Measurements from ENCODE around the gene NOS1AP.
"Not testable (repeated sequence)": the region's sequence is repeated elsewhere in the genome, so short reads cannot be mapped to it uniquely, and the experiment has no call there.

NOS1AP gene

GRCh38 chr1:162169031-162169790 is 99.7 kb downstream of the NOS1AP start:
- no peak for DNase-seq (ENCODE audit: low read depth in 2 of 2)

GRCh38 chr1:162171111-162171510 is 101.6 kb downstream of the NOS1AP start:
- no peak for DNase-seq (ENCODE audit: low read depth in 2 of 2)

- no peak for DNase-seq (ENCODE audit: low read depth in 2 of 2)
Measured at GRCh38 chr1:162172311-162173102, 103.0 kb downstream of the NOS1AP start.

GRCh38 chr1:162173607-162174006 is 104.1 kb downstream of the NOS1AP start:
- not testable (repeated sequence) for DNase-seq (ENCODE audit: low read depth in 2 of 2)

GRCh38 chr1:162174027-162174426 is 104.5 kb downstream of the NOS1AP start:
- DNase-seq (ENCODE audit: low read depth in 2 of 2) = not testable (repeated sequence)

GRCh38 chr1:162175379-162176081 is 106.0 kb downstream of the NOS1AP start:
- no peak for DNase-seq (ENCODE audit: low read depth in 2 of 2)

GRCh38 chr1:162177126-162177525 is 107.6 kb downstream of the NOS1AP start:
- DNase-seq (ENCODE audit: low read depth in 2 of 2) = no peak

- DNase-seq (ENCODE audit: low read depth in 2 of 2) = no peak
Measured at GRCh38 chr1:162178432-162178831, 108.9 kb downstream of the NOS1AP start.

- DNase-seq (ENCODE audit: low read depth in 2 of 2) = no peak
Measured at GRCh38 chr1:162179121-162179520, 109.6 kb downstream of the NOS1AP start.

- DNase-seq (ENCODE audit: low read depth in 2 of 2) = no peak
Measured at GRCh38 chr1:162180813-162181212, 111.3 kb downstream of the NOS1AP start.

- no peak for DNase-seq (ENCODE audit: low read depth in 2 of 2)
Measured at GRCh38 chr1:162182090-162182489, 112.6 kb downstream of the NOS1AP start.

- no peak for DNase-seq (ENCODE audit: low read depth in 2 of 2)
Measured at GRCh38 chr1:162185314-162186025, 116.0 kb downstream of the NOS1AP start.

- no peak for DNase-seq (ENCODE audit: low read depth in 2 of 2)
Measured at GRCh38 chr1:162186026-162186374, 116.5 kb downstream of the NOS1AP start.

- no peak for DNase-seq (ENCODE audit: low read depth in 2 of 2)
Measured at GRCh38 chr1:162186406-162186805, 116.9 kb downstream of the NOS1AP start.

GRCh38 chr1:162187687-162188276 is 118.3 kb downstream of the NOS1AP start:
- no peak for DNase-seq (ENCODE audit: low read depth in 2 of 2)

- DNase-seq (ENCODE audit: low read depth in 2 of 2) = no peak
Measured at GRCh38 chr1:162189345-162189744, 119.9 kb downstream of the NOS1AP start.

GRCh38 chr1:162191396-162192305 is 122.2 kb downstream of the NOS1AP start:
- DNase-seq (ENCODE audit: low read depth in 2 of 2) = no peak

GRCh38 chr1:162192306-162192678 is 122.8 kb downstream of the NOS1AP start:
- no peak for DNase-seq (ENCODE audit: low read depth in 2 of 2)

GRCh38 chr1:162192763-162193162 is 123.3 kb downstream of the NOS1AP start:
- no peak for DNase-seq (ENCODE audit: low read depth in 2 of 2)

- no peak for DNase-seq (ENCODE audit: low read depth in 2 of 2)
Measured at GRCh38 chr1:162193221-162193620, 123.7 kb downstream of the NOS1AP start.

All from stimulated activated CD8-positive, alpha-beta memory T cell treated with anti-CD3 and anti-CD28 coated beads, Interleukin-2, amount 100 ng/mL, for 1 hour (primary cell).